HEK293 (cell line): ENCODE data around the gene HOXC10.

ENCODE experiments used
- GFI1B ChIP-seq: fragments of 450-650 bp; formaldehyde crosslinking; IDR thresholded peaks from 2 replicates; pipeline ENCODE4 v1.5.1; 2016; ENCODE audit warnings: missing biosample characterization, missing genetic modification characterization
- KLF9 ChIP-seq: fragments of 450-650 bp; formaldehyde crosslinking; IDR thresholded peaks from 2 replicates; pipeline ENCODE4 v1.5.1; 2016; ENCODE audit warnings: missing biosample characterization, missing genetic modification characterization, low read depth
- SALL2 ChIP-seq: fragments of 450-650 bp; formaldehyde crosslinking; IDR thresholded peaks from 2 replicates; pipeline ENCODE4 v1.5.0; 2017; ENCODE audit warnings: missing biosample characterization, mild to moderate bottlenecking, missing genetic modification characterization, borderline replicate concordance
- YY1 ChIP-seq: fragments of 450-650 bp; formaldehyde crosslinking; IDR thresholded peaks from 2 replicates; pipeline ENCODE4 v1.5.1; 2018; ENCODE audit warnings: missing biosample characterization, missing genetic modification characterization
- ZBTB17 ChIP-seq: fragments of 450-650 bp; formaldehyde crosslinking; IDR thresholded peaks from 2 replicates; pipeline ENCODE4 v1.5.1; 2016; ENCODE audit warnings: missing biosample characterization, missing genetic modification characterization
- ZNF146 ChIP-seq: fragments of 450-650 bp; formaldehyde crosslinking; IDR thresholded peaks from 2 replicates; pipeline ENCODE4 v1.5.1; 2016; ENCODE audit warnings: missing biosample characterization, missing genetic modification characterization
- ZNF350 ChIP-seq: fragments of 450-650 bp; formaldehyde crosslinking; IDR thresholded peaks from 2 replicates; pipeline ENCODE4 v1.5.0; 2017; ENCODE audit warnings: missing biosample characterization, mild to moderate bottlenecking, missing genetic modification characterization
- ZNF514 ChIP-seq: fragments of 450-650 bp; formaldehyde crosslinking; IDR thresholded peaks from 2 replicates; pipeline ENCODE4 v1.5.1; 2016; ENCODE audit warnings: missing biosample characterization, missing genetic modification characterization
- ZNF549 ChIP-seq: fragments of 450-650 bp; IDR thresholded peaks from 2 replicates; pipeline ENCODE4 v1.5.1; 2018; ENCODE audit warnings: missing biosample characterization, missing genetic modification characterization, mild to moderate bottlenecking, inconsistent platforms, moderate library complexity
- TF ChIP-seq, protein P1 (sequence below): fragments of 450-650 bp; formaldehyde crosslinking; IDR thresholded peaks from 2 replicates; pipeline ENCODE4 v1.5.1; 2016; ENCODE audit warnings: missing biosample characterization, missing genetic modification characterization
- TF ChIP-seq, protein P2 (sequence below): fragments of 450-650 bp; formaldehyde crosslinking; conservative IDR thresholded peaks from 2 replicates; pipeline ENCODE4 v1.5.1; 2016; ENCODE audit warnings: low read depth, missing biosample characterization, missing genetic modification characterization
- TF ChIP-seq, protein P3 (sequence below): fragments of 450-650 bp; formaldehyde crosslinking; IDR thresholded peaks from 2 replicates; pipeline ENCODE4 v1.5.1; 2016; ENCODE audit warnings: missing biosample characterization, missing genetic modification characterization
- TF ChIP-seq, protein P4 (sequence below): fragments of 450-650 bp; formaldehyde crosslinking; IDR thresholded peaks from 2 replicates; pipeline ENCODE4 v1.5.1; 2016; ENCODE audit warnings: missing biosample characterization, missing genetic modification characterization

DNA sequence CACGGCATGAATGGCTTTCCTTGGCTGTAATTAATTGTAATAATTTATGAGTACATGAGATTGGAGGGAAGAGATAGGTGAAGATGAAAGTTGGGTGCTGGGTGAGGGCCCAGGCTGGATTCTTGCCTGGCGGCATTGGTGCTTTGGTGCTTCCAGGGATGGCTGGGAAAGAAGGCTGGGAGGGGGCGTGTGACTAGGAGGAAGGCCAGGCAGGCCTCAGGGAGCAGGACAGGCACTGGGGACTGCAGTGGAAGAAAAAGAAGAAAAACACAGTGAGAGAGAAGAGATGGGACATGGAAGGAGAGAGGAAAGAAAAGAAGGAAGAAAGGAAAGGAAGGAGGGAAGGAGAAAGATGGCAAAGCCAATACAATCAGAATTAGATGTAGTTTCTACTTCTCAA, 18.7 kb downstream of the HOXC10 start:
- TF ChIP-seq SALL2 (tag by site-specific recombination) (no peak), ZNF146 (tag by site-specific recombination) (no peak), GFI1B (tag by site-specific recombination) (no peak), ZNF549 (tag by site-specific recombination) (no peak), ZNF514 (tag by site-specific recombination) (no peak), YY1 (no peak), KLF9 (peak; percentile 80), ZBTB17 (tag by site-specific recombination) (peak; percentile 54; the same call in 1 of the 2 replicates), ZNF350 (tag by site-specific recombination) (no peak)
- TF ChIP-seq, protein P1, sequence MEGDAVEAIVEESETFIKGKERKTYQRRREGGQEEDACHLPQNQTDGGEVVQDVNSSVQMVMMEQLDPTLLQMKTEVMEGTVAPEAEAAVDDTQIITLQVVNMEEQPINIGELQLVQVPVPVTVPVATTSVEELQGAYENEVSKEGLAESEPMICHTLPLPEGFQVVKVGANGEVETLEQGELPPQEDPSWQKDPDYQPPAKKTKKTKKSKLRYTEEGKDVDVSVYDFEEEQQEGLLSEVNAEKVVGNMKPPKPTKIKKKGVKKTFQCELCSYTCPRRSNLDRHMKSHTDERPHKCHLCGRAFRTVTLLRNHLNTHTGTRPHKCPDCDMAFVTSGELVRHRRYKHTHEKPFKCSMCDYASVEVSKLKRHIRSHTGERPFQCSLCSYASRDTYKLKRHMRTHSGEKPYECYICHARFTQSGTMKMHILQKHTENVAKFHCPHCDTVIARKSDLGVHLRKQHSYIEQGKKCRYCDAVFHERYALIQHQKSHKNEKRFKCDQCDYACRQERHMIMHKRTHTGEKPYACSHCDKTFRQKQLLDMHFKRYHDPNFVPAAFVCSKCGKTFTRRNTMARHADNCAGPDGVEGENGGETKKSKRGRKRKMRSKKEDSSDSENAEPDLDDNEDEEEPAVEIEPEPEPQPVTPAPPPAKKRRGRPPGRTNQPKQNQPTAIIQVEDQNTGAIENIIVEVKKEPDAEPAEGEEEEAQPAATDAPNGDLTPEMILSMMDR: no peak
- TF ChIP-seq, protein P2, sequence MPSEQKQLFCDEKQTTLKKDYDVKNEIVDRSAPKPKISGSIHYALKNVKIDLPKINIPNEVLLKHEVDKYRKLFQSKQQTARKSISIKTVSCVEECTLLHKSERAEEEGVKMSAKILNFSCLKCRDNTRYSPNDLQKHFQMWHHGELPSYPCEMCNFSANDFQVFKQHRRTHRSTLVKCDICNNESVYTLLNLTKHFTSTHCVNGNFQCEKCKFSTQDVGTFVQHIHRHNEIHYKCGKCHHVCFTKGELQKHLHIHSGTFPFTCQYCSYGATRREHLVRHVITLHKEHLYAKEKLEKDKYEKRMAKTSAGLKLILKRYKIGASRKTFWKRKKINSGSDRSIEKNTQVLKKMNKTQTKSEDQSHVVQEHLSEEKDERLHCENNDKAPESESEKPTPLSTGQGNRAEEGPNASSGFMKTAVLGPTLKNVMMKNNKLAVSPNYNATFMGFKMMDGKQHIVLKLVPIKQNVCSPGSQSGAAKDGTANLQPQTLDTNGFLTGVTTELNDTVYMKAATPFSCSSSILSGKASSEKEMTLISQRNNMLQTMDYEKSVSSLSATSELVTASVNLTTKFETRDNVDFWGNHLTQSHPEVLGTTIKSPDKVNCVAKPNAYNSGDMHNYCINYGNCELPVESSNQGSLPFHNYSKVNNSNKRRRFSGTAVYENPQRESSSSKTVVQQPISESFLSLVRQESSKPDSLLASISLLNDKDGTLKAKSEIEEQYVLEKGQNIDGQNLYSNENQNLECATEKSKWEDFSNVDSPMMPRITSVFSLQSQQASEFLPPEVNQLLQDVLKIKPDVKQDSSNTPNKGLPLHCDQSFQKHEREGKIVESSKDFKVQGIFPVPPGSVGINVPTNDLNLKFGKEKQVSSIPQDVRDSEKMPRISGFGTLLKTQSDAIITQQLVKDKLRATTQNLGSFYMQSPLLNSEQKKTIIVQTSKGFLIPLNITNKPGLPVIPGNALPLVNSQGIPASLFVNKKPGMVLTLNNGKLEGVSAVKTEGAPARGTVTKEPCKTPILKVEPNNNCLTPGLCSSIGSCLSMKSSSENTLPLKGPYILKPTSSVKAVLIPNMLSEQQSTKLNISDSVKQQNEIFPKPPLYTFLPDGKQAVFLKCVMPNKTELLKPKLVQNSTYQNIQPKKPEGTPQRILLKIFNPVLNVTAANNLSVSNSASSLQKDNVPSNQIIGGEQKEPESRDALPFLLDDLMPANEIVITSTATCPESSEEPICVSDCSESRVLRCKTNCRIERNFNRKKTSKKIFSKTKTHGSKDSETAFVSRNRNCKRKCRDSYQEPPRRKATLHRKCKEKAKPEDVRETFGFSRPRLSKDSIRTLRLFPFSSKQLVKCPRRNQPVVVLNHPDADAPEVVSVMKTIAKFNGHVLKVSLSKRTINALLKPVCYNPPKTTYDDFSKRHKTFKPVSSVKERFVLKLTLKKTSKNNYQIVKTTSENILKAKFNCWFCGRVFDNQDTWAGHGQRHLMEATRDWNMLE: no peak
- TF ChIP-seq, protein P3, sequence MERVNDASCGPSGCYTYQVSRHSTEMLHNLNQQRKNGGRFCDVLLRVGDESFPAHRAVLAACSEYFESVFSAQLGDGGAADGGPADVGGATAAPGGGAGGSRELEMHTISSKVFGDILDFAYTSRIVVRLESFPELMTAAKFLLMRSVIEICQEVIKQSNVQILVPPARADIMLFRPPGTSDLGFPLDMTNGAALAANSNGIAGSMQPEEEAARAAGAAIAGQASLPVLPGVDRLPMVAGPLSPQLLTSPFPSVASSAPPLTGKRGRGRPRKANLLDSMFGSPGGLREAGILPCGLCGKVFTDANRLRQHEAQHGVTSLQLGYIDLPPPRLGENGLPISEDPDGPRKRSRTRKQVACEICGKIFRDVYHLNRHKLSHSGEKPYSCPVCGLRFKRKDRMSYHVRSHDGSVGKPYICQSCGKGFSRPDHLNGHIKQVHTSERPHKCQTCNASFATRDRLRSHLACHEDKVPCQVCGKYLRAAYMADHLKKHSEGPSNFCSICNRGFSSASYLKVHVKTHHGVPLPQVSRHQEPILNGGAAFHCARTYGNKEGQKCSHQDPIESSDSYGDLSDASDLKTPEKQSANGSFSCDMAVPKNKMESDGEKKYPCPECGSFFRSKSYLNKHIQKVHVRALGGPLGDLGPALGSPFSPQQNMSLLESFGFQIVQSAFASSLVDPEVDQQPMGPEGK (tag by site-specific recombination): no peak; the same call in 1 of the 2 replicates
- TF ChIP-seq, protein P4, sequence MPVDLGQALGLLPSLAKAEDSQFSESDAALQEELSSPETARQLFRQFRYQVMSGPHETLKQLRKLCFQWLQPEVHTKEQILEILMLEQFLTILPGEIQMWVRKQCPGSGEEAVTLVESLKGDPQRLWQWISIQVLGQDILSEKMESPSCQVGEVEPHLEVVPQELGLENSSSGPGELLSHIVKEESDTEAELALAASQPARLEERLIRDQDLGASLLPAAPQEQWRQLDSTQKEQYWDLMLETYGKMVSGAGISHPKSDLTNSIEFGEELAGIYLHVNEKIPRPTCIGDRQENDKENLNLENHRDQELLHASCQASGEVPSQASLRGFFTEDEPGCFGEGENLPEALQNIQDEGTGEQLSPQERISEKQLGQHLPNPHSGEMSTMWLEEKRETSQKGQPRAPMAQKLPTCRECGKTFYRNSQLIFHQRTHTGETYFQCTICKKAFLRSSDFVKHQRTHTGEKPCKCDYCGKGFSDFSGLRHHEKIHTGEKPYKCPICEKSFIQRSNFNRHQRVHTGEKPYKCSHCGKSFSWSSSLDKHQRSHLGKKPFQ (tag by site-specific recombination): no peak
